DMS53 treated with DMSO at 0.1 percent for 48 hours (cell line): ENCODE measurements around the gene SLC5A10.
"Not testable (repeated sequence)": the region's sequence is repeated elsewhere in the genome, so short reads cannot be mapped to it uniquely, and the experiment has no call there.

Experiments
- DNase-seq: peaks from one replicate; lab custom pipeline; 2025; ENCODE audit not compliant: unreplicated experiment; lab: John Stamatoyannopoulos, UW

SLC5A10 gene

GRCh38 chr17:18951941-18952842 is at the start of gene SLC5A10:
Gene SLC5A10 (plus strand): TSS chr17:18952165. CDS start chr17:18952206, 41 bp downstream.
- no peak for DNase-seq

- no peak for DNase-seq
Measured at GRCh38 chr17:18904482-18904881, 47.5 kb upstream of the SLC5A10 start.

GRCh38 chr17:18905226-18905625 is 46.7 kb upstream of the SLC5A10 start:
- DNase-seq = no peak

GRCh38 chr17:18910326-18910725 is 41.6 kb upstream of the SLC5A10 start:
- DNase-seq = no peak

GRCh38 chr17:18910881-18911280 is 41.1 kb upstream of the SLC5A10 start:
- no peak for DNase-seq

- no peak for DNase-seq
Measured at GRCh38 chr17:18916816-18917500, 35.0 kb upstream of the SLC5A10 start.

- DNase-seq = no peak
Measured at GRCh38 chr17:18917506-18918032, 34.4 kb upstream of the SLC5A10 start.

GRCh38 chr17:18919963-18920362 is 32.0 kb upstream of the SLC5A10 start:
- no peak for DNase-seq

GRCh38 chr17:18920911-18921441 is 31.0 kb upstream of the SLC5A10 start:
- DNase-seq = no peak

GRCh38 chr17:18921485-18921884 is 30.5 kb upstream of the SLC5A10 start:
- no peak for DNase-seq

- no peak for DNase-seq
Measured at GRCh38 chr17:18921912-18922451, 30.0 kb upstream of the SLC5A10 start.

GRCh38 chr17:18922596-18922995 is 29.4 kb upstream of the SLC5A10 start:
- DNase-seq = not testable (repeated sequence)

GRCh38 chr17:18925187-18925586 is 26.8 kb upstream of the SLC5A10 start:
- no peak for DNase-seq

GRCh38 chr17:18928628-18929125 is 23.3 kb upstream of the SLC5A10 start:
- DNase-seq = no peak

- no peak for DNase-seq
Measured at GRCh38 chr17:18932360-18933055, 19.5 kb upstream of the SLC5A10 start.

- DNase-seq = no peak
Measured at GRCh38 chr17:18933102-18934058, 18.6 kb upstream of the SLC5A10 start.

GRCh38 chr17:18937981-18938691 is 13.8 kb upstream of the SLC5A10 start:
- no peak for DNase-seq

- no peak for DNase-seq
Measured at GRCh38 chr17:18938692-18939023, 13.3 kb upstream of the SLC5A10 start.

- no peak for DNase-seq
Measured at GRCh38 chr17:18944646-18945045, 7.3 kb upstream of the SLC5A10 start.
